ENCODE data around the gene MAD1L1. TPM values are rescaled to one million over a fixed set of nuclear protein-coding genes. Genes with fewer than 3 reads are reported as not detected.

Gene MAD1L1
- total RNA-seq (2021; ENCODE audit: unreplicated experiment) (38.5 TPM), Bru-seq, nascent RNA (percentile 55 among the genes with signal in this experiment), BruChase-seq, experiment 1, labeled RNA remaining after a 6-hour chase (percentile 56 among the genes with signal in this experiment), BruChase-seq, experiment 2, labeled RNA remaining after a 2-hour chase (percentile 50 among the genes with signal in this experiment)
- polyA plus RNA-seq (2012): 41.8 and 42.5 TPM in 2 replicates
- long read RNA-seq, transcript MAD1L1-202 (19 exons, 2,762 nt): major isoform, 15 of 127 reads
- long read RNA-seq, transcript MAD1L1-204 (19 exons, 2,991 nt): minor isoform, 9 of 127 reads
- long read RNA-seq, partial matches to known transcripts: 12 of 127 reads
- long read RNA-seq, other reads (novel, unspliced or antisense): 89 of 127 reads

- POLR2A ChIA-PET: no interaction called here
- Histone ChIP-seq H3K4me1 (ENCODE audit: control insufficient read depth in 1 of 2, insufficient read depth in 2 of 2, low read length in 2 of 2) (peaks cover 11 to 14% of the 10 kb centered on the region in 2 experiments), H3K4me3 (replicated peaks in 1 of 2; ENCODE audit: low read depth in 1 of 2, low read length in 2 of 2) (peak within 1 kb of the TSS; percentile 69 to 86), H3K4me2 (ENCODE audit: low read length) (peak within 1 kb of the TSS; percentile 74), H3K27me3 (ENCODE audit: insufficient read depth, low read length) (no peaks in the 10 kb centered on the region), H3K36me3 (ENCODE audit: control insufficient read depth in 1 of 2, insufficient read depth in 2 of 2, low read length in 2 of 2) (peaks cover 20 to 43% of the 10 kb centered on the region in 2 experiments; a peak in 3 of 4 replicates), H2AFZ (ENCODE audit: low read depth, low read length, poor library complexity, severe bottlenecking) (no peak within 1 kb of the TSS), H3K9me2 (ENCODE audit: insufficient read depth) (no peaks in the 10 kb centered on the region), H3K79me2 (ENCODE audit: insufficient read depth, low read length) (peaks cover 68% of the 10 kb centered on the region), H4K20me1 (ENCODE audit: insufficient read depth) (no peaks in the 10 kb centered on the region), H3K9ac (ENCODE audit: low read length) (peak within 1 kb of the TSS; percentile 93), H3K27ac (ENCODE audit: low read depth, low read length) (peak within 1 kb of the TSS; percentile 64), H3K9me3 (ENCODE audit: control insufficient read depth in 1 of 2, insufficient read depth in 1 of 2, low read depth in 1 of 2, low read length in 2 of 2) (no peaks in the 10 kb centered on the region)
- intact Hi-C loops (cut with micrococcal nuclease): no loop called here
- ATAC-seq (peak; percentile 93), DNase-seq (ENCODE audit: low read depth, low spot score) (peak; percentile 81)
- CTCF ChIA-PET: no interaction called here
- BruUV-seq (replicated peaks): no TSS peak
- RAD21 ChIA-PET (ENCODE audit: low non-redundant PET in 1 of 2, low total read pairs in 2 of 2, uncharacterized antibody in 2 of 2, unreplicated experiment in 2 of 2): no interaction called here
- TF ChIP-seq JUND (IDR thresholded peaks at IDR 0.05): peak; percentile 30; the same call in 1 of the 2 replicates
- peak; percentile 99 for TF ChIP-seq ZBTB33 (IDR thresholded peaks at IDR 0.05; ENCODE audit: extremely low read depth, insufficient replicate concordance, low read length)
- no peak for TF ChIP-seq CEBPB (IDR thresholded peaks at IDR 0.05; ENCODE audit: low read depth)
- TF ChIP-seq ELF1 (IDR thresholded peaks at IDR 0.05; ENCODE audit: borderline replicate concordance, low read depth): no peak; the same call in 1 of the 2 replicates
- no peak for TF ChIP-seq ZNF274 (IDR thresholded peaks at IDR 0.05; ENCODE audit: low read depth, low read length)
- TF ChIP-seq MAX (IDR thresholded peaks at IDR 0.05): 0 out of 2 replicates have a peak, but pooled peaks have one; percentile 48
- peak; percentile 66 for TF ChIP-seq SP1 (IDR thresholded peaks at IDR 0.05; ENCODE audit: low read depth)
- TF ChIP-seq EZH2 (IDR thresholded peaks at IDR 0.05): no peak
- TF ChIP-seq POLR2A (IDR thresholded peaks at IDR 0.05; ENCODE audit: borderline replicate concordance, extremely low read depth, insufficient read depth, insufficient read length): peak; percentile 54
- TF ChIP-seq TCF7L2 (IDR thresholded peaks at IDR 0.05; ENCODE audit: borderline replicate concordance, extremely low read depth, insufficient read depth, insufficient read length): peak; percentile 12
- no peak; the same call in 1 of the 2 replicates for TF ChIP-seq CBX3 (IDR thresholded peaks at IDR 0.05; ENCODE audit: low read depth)
- TF ChIP-seq RAD21 (IDR thresholded peaks at IDR 0.05; ENCODE audit: low read depth): 0 out of 2 replicates have a peak, but pooled peaks have one; percentile 16
- no peak for TF ChIP-seq FOSL1 (IDR thresholded peaks at IDR 0.05; ENCODE audit: low read depth)
- peak; percentile 74 for TF ChIP-seq SIN3A (IDR thresholded peaks at IDR 0.05; ENCODE audit: low read depth)
- TF ChIP-seq EGR1 (IDR thresholded peaks at IDR 0.05; ENCODE audit: low read depth): no peak
- TF ChIP-seq POLR2AphosphoS5 (IDR thresholded peaks at IDR 0.05; ENCODE audit: low read depth, low read length): peak; percentile 90
- TF ChIP-seq YY1 (IDR thresholded peaks at IDR 0.05; ENCODE audit: extremely low read depth, insufficient replicate concordance, low read depth, low read length): peak; percentile 80
- no peak for TF ChIP-seq ZFX (IDR thresholded peaks at IDR 0.05)
- TF ChIP-seq EZH2phosphoT487 (IDR thresholded peaks at IDR 0.05; ENCODE audit: borderline replicate concordance): no peak
- TF ChIP-seq SRF (IDR thresholded peaks at IDR 0.05; ENCODE audit: low read depth): peak; percentile 75
- no peak for TF ChIP-seq REST (IDR thresholded peaks at IDR 0.05; ENCODE audit: low read depth)
These were observed at the start of gene MAD1L1 for GRCh38 chr7:2232766-2233520. Gene MAD1L1 (minus strand): TSS chr7:2232945. CDS start chr7:2230133, 2,812 bp downstream.
